Measurements from ENCODE around the gene PLPPR2.
"Not testable (repeated sequence)": the region's sequence is repeated elsewhere in the genome, so short reads cannot be mapped to it uniquely, and the experiment has no call there.

The PLPPR2 gene, protein sequence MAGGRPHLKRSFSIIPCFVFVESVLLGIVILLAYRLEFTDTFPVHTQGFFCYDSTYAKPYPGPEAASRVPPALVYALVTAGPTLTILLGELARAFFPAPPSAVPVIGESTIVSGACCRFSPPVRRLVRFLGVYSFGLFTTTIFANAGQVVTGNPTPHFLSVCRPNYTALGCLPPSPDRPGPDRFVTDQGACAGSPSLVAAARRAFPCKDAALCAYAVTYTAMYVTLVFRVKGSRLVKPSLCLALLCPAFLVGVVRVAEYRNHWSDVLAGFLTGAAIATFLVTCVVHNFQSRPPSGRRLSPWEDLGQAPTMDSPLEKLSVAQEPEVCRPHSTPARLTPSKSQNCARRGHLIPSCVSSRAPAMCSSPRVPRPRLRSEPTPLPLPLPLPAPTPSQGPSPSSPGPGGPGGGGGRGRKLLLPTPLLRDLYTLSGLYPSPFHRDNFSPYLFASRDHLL

DNA sequence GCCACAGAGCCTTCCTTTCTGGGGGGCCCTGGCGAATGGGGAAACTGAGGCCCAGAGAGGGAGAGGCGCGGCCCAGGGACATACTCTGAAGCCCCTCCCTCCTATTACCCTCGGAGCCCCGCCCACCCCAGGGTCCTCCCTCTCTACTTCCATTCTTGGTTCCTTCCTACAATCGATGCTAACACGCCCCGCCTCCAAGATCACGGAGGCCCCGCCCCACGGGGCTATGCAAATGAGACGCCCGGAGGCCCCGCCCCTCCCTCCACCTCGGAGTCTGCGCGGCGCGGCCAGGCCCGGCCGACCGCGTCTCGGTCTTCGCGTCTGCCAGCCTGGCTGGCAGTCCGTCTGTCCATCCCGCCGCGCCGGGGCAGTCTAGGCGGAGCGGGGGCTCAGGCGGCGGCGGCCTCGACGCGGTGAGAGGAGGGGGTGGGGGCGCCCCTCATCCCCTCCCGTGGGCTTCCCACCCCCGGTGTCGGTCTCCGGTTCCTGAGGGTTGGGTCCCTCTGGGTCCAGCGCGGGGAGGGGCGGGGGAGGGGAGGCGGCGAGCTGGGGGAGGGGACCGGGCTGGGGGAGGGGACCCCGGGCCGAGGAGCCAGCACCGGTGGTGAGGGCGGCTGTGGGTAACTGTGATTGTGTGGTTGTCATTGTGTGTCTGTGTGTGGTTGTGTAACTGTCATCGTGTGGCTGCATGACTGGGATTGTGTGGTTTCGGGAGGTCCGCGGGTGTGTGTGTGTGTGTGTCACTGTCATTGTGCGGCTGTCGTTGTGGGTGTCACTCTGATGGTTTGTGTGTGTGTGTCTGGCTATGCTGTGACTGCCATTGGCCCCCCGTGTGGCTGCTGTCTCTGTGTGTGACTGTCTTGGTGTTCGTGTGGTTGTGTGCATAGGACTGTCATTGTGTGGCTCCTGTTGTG, at the start of gene PLPPR2:
TSS of gene PLPPR2 (plus strand) at position 273 of the 914 bp plus-strand sequence. CDS start 2,242 bp downstream, outside the sequence.
- Histone ChIP-seq H3K4me1 (ENCODE audit: control insufficient read depth, insufficient read depth, low read length) (peaks cover 13% of the 10 kb centered on the region), H3K36me3 (ENCODE audit: control insufficient read depth in 2 of 2, insufficient read depth in 2 of 2, low read length in 2 of 2) (peaks cover 7 to 12% of the 10 kb centered on the region in 2 donors), H3K9me3 (ENCODE audit: control insufficient read depth in 2 of 2, low read length in 2 of 2) (no peaks in the 10 kb centered on the region), H3K27me3 (ENCODE audit: control insufficient read depth in 1 of 2, insufficient read depth in 2 of 2, low read length in 2 of 2) (no peaks in the 10 kb centered on the region), H3K9ac (ENCODE audit: low read length in 2 of 2) (peak within 1 kb of the TSS; percentile 66 to 80), H3K4me3 (ENCODE audit: low read length in 2 of 2) (peak within 1 kb of the TSS; percentile 81 to 88), H3K27ac (ENCODE audit: low read length) (peak within 1 kb of the TSS; percentile 62)

DNA sequence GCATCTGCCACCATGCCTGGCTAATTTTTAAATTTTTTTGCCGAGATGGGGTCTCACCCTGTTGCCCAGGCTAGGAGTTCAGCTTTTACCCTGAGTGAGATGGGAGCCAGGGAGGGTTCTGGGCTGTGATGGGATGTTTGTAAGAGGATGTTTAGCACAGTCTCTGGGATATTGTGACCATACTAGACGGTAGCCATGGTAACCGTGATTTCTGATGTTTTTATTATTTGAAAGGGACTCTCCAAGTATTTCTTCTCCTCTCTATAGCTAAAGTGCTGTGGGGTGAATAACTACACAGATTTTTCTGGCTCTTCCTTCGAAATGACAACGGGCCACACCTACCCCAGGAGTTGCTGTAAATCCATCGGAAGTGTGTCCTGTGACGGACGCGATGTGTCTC, 48.9 kb upstream of the PLPPR2 start:
- Histone ChIP-seq H3K36me3 (ENCODE audit: control insufficient read depth in 2 of 2, insufficient read depth in 2 of 2, low read length in 2 of 2) (no peaks in the 10 kb centered on the region), H3K9ac (ENCODE audit: low read length in 2 of 2) (no peak overlapping the region), H3K27ac (ENCODE audit: low read length) (no peak overlapping the region), H3K9me3 (ENCODE audit: control insufficient read depth in 2 of 2, low read length in 2 of 2) (no peaks in the 10 kb centered on the region), H3K27me3 (ENCODE audit: control insufficient read depth in 1 of 2, insufficient read depth in 2 of 2, low read length in 2 of 2) (peaks cover 0 to 2% of the 10 kb centered on the region in 2 donors), H3K4me1 (ENCODE audit: control insufficient read depth, insufficient read depth, low read length) (peaks cover 3% of the 10 kb centered on the region), H3K4me3 (ENCODE audit: low read length in 2 of 2) (no peak overlapping the region)

DNA sequence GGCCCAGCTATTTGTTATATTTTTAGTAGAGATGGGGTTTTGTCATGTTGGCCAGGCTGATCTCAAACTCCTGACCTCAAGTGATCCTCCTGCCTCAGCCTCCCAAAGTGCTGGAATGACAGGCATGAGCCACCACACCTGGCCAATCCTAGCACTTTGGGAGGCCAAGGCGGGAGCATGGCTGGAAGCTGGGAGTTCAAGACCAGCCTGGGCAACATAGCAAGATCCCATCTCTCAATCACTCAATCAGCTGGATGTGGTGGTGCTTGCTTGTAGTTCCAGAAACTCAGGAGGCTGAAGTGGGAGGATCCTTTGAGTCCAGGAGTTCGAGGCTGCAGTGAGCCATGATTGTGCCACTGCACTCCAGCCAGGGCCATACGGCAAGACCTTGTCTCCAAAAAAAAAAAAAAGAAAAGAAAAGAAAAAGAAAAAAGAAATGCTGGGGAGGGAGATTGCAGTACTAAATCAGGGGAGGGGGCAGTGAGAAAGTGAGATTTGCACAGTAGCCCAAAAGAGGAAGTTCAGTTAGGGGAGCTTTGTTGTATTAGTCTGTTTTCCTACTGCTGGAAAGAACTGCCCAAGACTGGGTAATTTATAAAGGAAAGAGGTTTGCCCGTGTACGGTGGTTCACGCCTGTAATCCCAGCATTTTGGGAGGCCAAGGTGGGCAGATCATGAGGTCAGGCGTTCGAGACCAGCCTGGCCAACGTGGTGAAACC, 34.8 kb upstream of the PLPPR2 start:
- H3K9ac ChIP-seq (ENCODE audit: low read length in 2 of 2); H3K27ac ChIP-seq (ENCODE audit: low read length); H3K4me3 ChIP-seq (ENCODE audit: low read length in 2 of 2); H3K9me3 ChIP-seq (ENCODE audit: control insufficient read depth in 2 of 2, low read length in 2 of 2); H3K27me3 ChIP-seq (ENCODE audit: control insufficient read depth in 1 of 2, insufficient read depth in 2 of 2, low read length in 2 of 2); H3K36me3 ChIP-seq (ENCODE audit: control insufficient read depth in 2 of 2, insufficient read depth in 2 of 2, low read length in 2 of 2): not testable (repeated sequence)
- peaks cover 26% of the 10 kb centered on the region for H3K4me1 ChIP-seq (ENCODE audit: control insufficient read depth, insufficient read depth, low read length)

DNA sequence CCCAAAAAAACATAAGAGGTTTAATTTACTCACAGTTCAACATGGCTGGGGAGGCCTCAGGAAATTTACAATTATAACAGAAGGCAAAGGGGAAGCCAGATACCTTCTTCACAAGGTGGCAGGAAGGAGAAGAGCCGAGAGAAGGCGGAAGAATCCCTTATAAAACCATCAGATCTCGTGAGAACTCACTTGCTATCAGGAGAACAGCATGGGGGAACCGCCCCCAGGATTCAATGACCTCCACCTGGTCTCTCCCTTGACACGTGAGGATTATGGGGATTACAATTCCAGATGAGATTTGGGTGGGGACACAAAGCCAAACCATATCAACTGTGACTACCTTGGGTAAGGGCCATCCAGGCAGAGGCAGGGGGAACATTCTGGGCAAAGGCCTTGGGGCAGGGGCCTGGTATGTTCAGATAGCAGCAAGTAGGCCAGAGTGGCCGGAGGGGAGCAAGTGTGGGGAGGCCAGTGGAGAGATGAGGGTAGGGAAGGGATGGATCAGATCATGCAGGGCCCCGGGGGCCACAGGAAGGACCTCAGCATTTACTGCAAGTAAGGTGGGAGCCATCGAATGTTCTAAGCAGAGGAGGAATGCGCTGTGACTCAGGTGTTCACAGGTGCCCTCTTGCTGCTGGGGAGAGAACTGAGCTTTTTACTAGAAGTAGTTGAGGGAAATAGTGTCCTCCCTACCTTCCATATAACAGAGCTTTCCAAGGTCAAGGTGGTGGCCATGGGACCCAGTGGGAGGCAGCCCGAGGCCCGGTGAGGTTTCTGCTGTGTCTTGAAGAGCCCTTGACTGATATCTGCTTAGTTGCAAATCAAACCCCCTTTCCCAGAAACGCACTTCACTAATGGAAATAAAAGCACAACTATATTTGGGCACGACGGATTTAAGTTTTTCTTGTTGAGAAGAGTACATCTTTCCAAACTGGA, 33.8 kb upstream of the PLPPR2 start:
- H3K9me3 ChIP-seq (ENCODE audit: control insufficient read depth in 2 of 2, low read length in 2 of 2), result no peaks in the 10 kb centered on the region
- H3K4me3 ChIP-seq (ENCODE audit: low read length in 2 of 2), result no peak overlapping the region
- H3K4me1 ChIP-seq (ENCODE audit: control insufficient read depth, insufficient read depth, low read length), result peaks cover 26% of the 10 kb centered on the region
- H3K36me3 ChIP-seq (ENCODE audit: control insufficient read depth in 2 of 2, insufficient read depth in 2 of 2, low read length in 2 of 2), result peaks cover 0 to 4% of the 10 kb centered on the region in 2 donors
- H3K27ac ChIP-seq (ENCODE audit: low read length), result no peak overlapping the region
- H3K9ac ChIP-seq (ENCODE audit: low read length in 2 of 2), result no peak overlapping the region
- H3K27me3 ChIP-seq (ENCODE audit: control insufficient read depth in 1 of 2, insufficient read depth in 2 of 2, low read length in 2 of 2), result no peaks in the 10 kb centered on the region

DNA sequence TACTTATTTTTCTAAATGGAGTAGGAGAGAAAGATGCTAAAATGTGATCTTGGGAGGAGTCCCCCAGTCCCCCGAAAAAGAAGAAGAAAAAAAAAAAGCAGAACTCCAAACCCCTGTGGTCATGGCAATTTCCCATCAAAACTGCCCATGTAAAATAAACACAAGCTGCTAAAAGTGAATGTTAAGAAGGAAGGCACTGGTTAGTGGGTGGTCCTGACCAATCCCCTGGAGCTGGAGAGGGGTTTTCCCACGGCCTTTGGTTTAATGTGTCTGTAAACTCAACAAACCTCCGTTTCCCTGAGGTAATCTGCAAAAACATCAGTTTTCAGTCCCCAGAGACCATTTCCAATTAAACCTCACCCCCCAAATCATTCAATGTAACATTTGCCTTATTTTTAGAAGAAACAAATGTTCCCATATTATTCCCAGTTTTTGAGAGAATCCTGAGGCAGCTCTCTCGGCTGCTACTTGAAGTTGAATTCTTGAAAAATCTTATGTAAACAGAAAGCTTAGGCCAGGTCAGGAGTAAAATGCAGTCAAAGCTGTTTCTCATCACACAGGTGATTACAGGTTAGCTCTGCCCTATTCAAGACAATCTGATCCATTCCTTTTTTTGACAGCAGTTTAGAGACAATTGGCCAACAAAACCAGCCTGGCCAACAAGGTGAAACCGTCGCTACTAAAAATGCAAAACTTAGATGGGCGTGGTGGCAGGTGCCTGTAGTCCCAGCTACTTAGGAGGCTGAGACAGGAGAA, 32.8 kb upstream of the PLPPR2 start:
- Histone ChIP-seq H3K4me1 (ENCODE audit: control insufficient read depth, insufficient read depth, low read length) (peaks cover 26% of the 10 kb centered on the region), H3K27me3 (ENCODE audit: control insufficient read depth in 1 of 2, insufficient read depth in 2 of 2, low read length in 2 of 2) (no peaks in the 10 kb centered on the region), H3K9ac (ENCODE audit: low read length in 2 of 2) (peak overlapping the region in 1 of 2 donors; percentile 28), H3K4me3 (ENCODE audit: low read length in 2 of 2) (no peak overlapping the region), H3K27ac (ENCODE audit: low read length) (no peak overlapping the region), H3K36me3 (ENCODE audit: control insufficient read depth in 2 of 2, insufficient read depth in 2 of 2, low read length in 2 of 2) (peaks cover 0 to 8% of the 10 kb centered on the region in 2 donors), H3K9me3 (ENCODE audit: control insufficient read depth in 2 of 2, low read length in 2 of 2) (no peaks in the 10 kb centered on the region)

DNA sequence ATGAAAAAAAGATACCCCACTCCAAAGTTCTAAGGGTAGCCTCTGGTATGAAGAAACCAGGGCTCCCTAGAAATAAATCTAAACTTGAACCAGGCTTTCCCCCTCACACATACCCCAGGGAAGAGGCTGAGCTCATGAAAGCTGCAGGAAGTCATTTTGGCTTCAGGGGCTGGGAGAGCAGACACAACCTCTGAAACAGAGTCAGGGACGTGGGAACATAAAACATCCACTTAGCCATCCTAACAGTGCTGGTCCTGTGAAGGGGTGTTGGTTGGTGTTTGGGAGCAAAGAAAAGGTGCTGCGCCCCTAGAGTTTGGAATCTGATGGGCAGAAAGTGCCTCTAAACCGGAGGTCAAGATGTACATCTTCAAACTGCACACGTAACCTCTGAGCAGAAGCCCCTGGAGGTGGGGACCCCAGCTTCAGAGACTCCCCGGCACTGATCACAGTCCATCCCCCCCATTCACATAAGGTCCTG, 31.6 kb upstream of the PLPPR2 start:
- H3K4me1 ChIP-seq (ENCODE audit: control insufficient read depth, insufficient read depth, low read length), result peaks cover 26% of the 10 kb centered on the region
- peak overlapping the region in 1 of 2 donors; percentile 44 for H3K4me3 ChIP-seq (ENCODE audit: low read length in 2 of 2)
- H3K36me3 ChIP-seq (ENCODE audit: control insufficient read depth in 2 of 2, insufficient read depth in 2 of 2, low read length in 2 of 2), result peaks cover 0 to 8% of the 10 kb centered on the region in 2 donors
- H3K27ac ChIP-seq (ENCODE audit: low read length), result peak overlapping the region; percentile 64
- no peaks in the 10 kb centered on the region for H3K27me3 ChIP-seq (ENCODE audit: control insufficient read depth in 1 of 2, insufficient read depth in 2 of 2, low read length in 2 of 2)
- peak overlapping the region in 1 of 2 donors; percentile 13 for H3K9ac ChIP-seq (ENCODE audit: low read length in 2 of 2)
- H3K9me3 ChIP-seq (ENCODE audit: control insufficient read depth in 2 of 2, low read length in 2 of 2), result no peaks in the 10 kb centered on the region

DNA sequence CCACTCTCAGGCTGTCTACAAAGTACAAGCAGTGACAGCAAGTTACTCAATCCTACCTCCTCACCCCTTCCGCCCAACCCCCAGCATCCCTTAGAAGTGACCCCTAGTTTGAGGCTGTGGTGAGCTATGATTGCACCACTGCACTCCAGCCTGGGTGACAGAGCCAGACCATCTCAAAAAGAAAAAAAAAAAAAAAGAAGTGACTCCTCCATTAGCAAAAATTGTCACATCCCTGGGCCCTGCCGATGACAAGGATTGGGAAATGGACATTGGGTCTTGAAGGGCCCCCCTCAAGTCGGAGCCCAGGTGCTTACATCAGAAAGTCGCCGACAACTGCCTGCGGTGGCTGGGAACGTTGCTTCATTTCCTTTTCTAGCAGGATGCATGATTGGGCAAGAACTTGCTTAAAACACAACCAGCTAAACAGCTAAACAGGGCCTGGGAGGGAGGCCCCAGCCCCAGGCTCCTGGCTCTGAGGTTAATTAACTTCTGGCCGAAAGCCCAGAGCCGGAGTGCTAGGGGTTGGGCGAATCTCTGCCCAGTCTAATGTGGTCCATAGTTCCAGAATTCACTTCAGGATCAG, 31.1 kb upstream of the PLPPR2 start:
- H3K27me3 ChIP-seq (ENCODE audit: control insufficient read depth in 1 of 2, insufficient read depth in 2 of 2, low read length in 2 of 2), result no peaks in the 10 kb centered on the region
- peak overlapping the region in 1 of 2 donors; percentile 44 for H3K4me3 ChIP-seq (ENCODE audit: low read length in 2 of 2)
- H3K9ac ChIP-seq (ENCODE audit: low read length in 2 of 2), result peak overlapping the region; percentile 5 to 58
- H3K4me1 ChIP-seq (ENCODE audit: control insufficient read depth, insufficient read depth, low read length), result peaks cover 26% of the 10 kb centered on the region
- peaks cover 0 to 8% of the 10 kb centered on the region in 2 donors for H3K36me3 ChIP-seq (ENCODE audit: control insufficient read depth in 2 of 2, insufficient read depth in 2 of 2, low read length in 2 of 2)
- H3K9me3 ChIP-seq (ENCODE audit: control insufficient read depth in 2 of 2, low read length in 2 of 2), result no peaks in the 10 kb centered on the region
- peak overlapping the region; percentile 64 for H3K27ac ChIP-seq (ENCODE audit: low read length)

DNA sequence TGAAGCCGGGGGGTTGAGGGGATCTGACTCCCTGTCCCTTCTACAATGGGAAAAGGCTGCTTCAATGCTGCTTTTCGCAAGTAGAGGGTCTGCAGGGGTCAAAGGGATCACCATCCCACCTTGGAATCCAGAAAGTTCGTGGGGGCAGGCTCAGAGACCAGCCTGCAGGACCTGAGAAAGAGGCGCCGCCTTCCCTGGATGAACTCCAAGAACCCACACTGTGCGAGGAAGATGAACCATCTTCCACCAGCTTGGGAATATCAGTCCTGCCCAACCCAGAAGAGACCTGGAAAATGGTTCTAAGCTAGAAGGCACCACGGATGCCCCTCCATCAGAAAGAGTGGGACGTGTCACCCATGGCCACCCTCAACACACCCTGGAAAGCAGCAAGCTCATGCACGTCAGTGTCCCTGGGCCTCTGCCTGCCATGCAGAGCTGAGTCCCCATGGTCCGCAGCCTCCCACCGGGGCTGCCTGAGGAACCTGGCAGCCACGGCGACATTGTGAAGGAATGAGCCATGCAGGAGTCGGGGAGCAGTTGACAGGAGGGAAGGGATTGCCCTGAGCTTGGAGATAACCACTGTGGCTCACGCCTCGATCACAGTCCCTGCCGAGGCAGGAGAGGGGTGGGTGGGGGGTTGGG, 30.4 kb upstream of the PLPPR2 start:
- no peaks in the 10 kb centered on the region for H3K9me3 ChIP-seq (ENCODE audit: control insufficient read depth in 2 of 2, low read length in 2 of 2)
- H3K27me3 ChIP-seq (ENCODE audit: control insufficient read depth in 1 of 2, insufficient read depth in 2 of 2, low read length in 2 of 2), result no peaks in the 10 kb centered on the region
- H3K9ac ChIP-seq (ENCODE audit: low read length in 2 of 2), result peak overlapping the region in 1 of 2 donors; percentile 5
- peak overlapping the region; percentile 64 for H3K27ac ChIP-seq (ENCODE audit: low read length)
- peak overlapping the region in 1 of 2 donors; percentile 44 for H3K4me3 ChIP-seq (ENCODE audit: low read length in 2 of 2)
- peaks cover 26% of the 10 kb centered on the region for H3K4me1 ChIP-seq (ENCODE audit: control insufficient read depth, insufficient read depth, low read length)
- H3K36me3 ChIP-seq (ENCODE audit: control insufficient read depth in 2 of 2, insufficient read depth in 2 of 2, low read length in 2 of 2), result peaks cover 0 to 9% of the 10 kb centered on the region in 2 donors
